HG03025 (cell line): Measurements from ENCODE around the gene ANKRD53.
"Not testable (repeated sequence)": the region's sequence is repeated elsewhere in the genome, so short reads cannot be mapped to it uniquely, and the experiment has no call there.

ENCODE experiments used
- ATAC-seq: cut with Tn5 transposase; IDR thresholded peaks from one replicate; pipeline ENCODE4 v1.9.1; 2021; ENCODE audit warnings: mild to moderate bottlenecking, moderate library complexity; ENCODE audit not compliant: unreplicated experiment, low FRiP score

The ANKRD53 gene

DNA sequence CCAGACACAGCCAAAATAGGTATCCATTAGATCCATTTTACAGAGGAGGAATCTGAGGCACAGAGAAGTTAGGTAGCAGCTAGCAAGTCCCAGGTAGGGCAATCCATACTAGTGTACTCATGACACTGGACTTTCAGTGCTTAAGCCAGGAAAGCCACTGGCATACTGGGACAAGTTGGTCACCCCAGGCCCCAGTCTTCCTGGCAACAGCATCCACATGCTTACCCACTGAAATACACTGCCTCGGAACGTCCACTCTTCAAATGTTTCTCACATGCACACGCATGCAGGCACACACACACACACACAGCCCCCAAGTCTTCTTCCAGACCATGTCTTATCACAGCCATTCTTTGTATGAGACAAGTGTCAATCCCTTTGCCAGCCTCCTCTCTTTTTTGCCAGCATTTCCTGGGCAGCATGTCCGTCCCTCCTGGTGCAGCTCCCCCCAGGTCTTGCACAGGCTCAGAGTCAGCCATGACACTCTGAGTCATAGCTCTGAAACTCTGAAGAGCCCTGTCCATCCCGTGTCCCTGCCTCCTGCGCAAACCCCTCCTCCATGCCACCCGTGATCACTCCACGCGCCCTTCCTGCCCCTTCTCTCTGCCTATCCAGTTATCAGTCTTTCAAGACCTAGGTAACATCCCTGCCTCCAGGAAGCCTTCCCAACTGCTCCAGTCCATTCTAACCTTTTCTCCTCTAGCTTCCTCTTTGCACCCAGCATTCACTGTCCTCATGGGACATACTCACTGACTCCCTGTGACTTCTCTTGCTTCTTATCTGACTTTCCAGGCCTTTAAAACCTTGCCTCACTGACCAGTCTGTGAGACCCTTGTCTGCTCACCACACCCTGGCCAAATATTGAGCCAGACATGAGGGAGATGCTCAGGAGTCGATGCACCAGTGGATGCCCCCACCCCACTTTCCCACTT lies 27.1 kb downstream of the ANKRD53 start:
- ATAC-seq = no peak

DNA sequence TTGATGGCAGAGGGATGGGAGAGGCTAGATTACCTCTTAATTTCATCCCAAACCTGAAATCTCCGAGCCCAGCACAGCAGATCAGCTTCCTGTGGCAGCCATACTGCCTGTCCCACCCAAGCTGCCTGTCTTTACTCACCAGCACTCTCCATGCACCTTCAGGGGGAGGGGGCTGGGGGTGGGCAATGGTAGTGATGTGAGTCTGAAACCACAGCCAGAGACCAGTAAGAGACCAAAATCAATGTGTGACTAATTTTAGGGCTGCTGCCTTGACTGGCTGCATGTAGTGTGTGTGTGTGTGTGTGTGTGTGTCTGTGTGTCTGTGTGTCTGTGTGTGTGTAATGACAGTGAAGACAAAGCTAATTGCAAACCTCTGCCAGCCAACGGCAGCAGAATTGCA lies 27.9 kb downstream of the ANKRD53 start:
- no peak for ATAC-seq

DNA sequence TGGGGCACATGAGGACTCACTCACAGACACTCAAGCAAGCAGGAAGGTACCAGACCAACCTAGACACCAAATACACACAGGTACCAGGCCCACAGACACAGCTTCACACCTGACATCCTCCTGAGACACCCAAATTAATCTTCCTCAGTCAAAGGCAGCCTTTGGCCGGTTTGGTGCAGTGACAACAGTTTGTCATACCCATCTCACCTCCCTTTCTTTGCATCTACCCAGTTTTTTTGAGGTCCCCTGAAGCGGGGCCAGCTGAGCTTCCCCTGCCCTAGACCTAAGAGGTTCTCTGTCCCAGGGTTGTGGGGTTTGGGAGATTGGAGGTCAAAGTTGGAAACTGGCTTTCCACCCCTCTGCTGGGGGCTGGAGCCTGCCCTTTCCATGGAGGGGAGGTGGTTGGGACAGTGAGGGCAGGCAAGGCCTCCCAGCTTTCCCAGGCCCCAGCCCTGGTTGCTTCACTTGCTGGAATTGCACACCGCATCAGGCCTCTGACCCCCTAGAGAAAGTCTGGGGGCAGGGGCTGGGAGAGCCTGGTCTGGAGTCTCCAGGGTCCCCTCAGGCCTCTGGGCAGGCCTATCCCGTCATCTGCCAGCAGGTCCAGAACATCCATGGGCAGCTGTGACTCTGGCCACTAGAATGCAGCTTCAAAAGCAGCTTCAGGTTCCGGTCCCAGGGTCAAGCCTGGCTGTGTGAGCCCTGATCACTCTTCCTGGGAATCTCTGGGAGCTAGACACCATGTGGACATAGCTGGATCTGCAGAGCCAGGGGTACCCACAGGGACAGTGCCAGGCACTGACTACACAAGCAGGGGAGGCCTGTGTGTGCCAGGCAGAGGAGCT lies 28.7 kb downstream of the ANKRD53 start:
- ATAC-seq = no peak

DNA sequence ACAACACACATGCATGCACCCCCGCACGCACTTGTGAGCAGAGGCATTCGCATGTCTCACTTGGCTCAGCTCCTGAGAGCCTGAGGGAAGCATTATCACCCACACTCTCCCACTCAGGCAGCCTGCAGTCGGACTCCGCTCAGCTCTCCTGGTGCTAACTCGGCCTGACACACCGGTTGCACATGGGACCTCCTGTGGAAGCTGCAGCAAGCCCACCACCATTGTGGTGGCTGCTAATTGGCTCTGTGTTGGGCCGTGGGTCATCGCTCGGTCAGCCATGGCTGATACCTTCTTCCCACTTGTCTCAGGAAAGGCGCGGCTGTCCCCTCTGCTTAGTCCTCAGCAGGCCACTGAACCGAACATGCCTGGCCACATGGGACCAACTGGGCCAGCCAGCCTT lies 29.9 kb downstream of the ANKRD53 start:
- ATAC-seq = no peak

DNA sequence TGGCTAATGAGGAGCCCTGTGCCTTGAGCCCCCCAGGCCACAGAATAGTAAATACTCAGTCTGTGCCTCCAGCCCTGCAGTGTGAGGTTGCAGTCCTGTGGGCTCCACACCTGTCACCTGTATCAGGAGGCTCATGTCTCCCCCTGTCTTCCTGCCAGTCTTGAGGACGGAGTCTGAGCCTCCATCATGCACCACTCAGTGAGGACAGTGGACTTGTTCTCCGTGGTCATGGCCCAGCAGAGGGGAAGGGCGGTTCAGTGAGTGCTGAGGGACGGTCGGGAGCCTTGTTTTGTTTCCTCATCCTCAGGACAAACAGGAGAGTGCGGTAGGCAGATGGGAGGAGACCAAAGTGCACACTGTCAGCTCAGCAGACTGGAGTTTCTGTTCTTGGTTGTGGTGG lies 33.4 kb downstream of the ANKRD53 start:
- ATAC-seq = not testable (repeated sequence)

DNA sequence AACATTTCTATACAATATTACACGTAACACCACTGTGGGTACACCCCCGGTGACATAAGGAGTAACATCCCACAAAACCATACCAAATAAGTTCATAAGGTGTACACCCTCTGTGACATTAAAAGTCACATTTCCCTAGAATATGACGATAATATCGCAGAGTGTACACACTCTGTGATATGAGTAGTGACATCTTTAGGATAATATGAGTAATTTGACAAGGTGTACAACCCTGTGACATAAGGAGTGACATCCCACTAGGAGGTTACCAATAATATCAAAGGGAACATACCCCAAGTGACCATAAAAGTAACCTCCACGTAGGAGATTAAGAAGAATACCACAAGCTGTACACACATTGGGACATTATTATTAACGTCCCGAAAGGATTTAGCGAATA lies 40.2 kb downstream of the ANKRD53 start:
- no peak for ATAC-seq

DNA sequence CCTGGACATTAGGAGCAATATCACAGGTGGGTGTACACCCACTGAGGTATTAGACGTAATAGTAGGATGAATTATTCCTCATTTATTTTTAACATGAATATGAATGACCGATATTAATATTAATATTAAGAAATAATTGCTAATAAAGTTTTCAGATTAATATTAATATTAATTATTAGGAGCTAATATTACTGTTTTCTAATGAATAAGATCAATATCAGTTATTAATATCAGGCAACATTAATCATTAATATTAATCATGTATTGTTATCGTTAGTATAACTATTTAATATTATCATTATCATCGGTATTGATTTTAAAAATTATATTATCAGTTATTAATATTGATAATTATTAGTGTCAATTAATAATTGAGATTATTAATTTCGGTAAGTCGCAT lies 41.6 kb downstream of the ANKRD53 start:
- ATAC-seq = not testable (repeated sequence)

DNA sequence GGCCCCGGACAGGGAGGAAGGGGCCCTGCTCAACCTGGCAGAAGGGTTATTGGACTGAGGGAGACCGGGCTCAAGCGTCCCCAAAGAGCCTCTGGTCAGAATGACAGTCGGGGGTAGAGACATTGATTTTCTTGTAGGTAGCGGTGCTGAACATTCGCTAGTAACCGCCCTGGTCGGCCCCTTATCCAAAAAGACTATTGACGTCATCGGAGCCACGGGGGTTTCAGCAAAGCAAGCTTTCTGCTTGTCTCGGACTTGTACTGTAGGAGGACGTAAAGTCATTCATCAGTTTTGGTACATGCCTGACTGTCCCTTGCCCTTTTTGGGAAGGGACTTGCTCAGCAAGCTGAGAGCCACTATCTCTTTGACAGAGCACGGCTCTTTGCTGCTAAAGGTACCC lies 43.0 kb downstream of the ANKRD53 start:
- not testable (repeated sequence) for ATAC-seq

DNA sequence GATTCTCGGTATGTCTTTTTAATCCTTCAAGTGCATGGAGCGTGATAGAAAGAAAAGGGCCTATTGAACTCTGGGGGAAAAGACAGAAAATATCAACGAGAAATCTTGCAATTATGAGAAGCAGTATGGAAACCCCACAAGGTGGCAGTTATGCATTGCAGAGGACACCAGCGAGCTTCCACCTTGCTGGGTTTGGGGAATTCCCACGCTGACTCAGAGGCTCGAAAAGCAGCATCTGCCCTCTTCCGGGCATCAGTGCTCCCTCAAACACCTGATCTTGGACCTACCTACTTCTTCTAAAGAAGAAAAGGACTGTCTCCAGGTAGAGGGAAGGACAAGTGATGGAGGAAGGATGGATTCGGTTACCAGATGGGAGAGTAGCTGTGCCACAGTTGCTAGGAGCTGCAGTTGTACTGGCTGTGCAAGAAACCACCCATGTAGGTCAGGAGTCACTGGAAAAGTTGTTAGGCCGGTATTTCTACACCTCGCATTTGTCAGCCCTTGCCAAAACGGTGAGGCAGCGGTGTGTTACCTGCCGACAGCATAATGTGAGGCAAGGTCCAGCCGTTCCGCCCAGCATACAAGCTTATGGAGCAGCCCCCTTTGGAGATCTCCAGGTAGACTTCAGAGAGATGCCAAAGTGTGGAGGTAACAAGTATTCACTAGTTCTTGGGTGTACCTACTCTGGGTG lies 45.3 kb downstream of the ANKRD53 start:
- not testable (repeated sequence) for ATAC-seq
